IMR-90 (cell line): Measurements from ENCODE around the gene GPR157. TPM values are rescaled to one million over a fixed set of nuclear protein-coding genes. Genes with fewer than 3 reads are reported as not detected.

Experiments used
- ATAC-seq: fragments of 200-7000 bp; cut with Tn5 transposase; 2 replicates; pipeline ENCODE4 v1.9.1; 2020; ENCODE audit warnings: low read depth, mild to moderate bottlenecking, moderate library complexity
- BruUV-seq: library from RNA; stranded (reverse); fragments of 400-500 nt; replicated peaks from 2 replicates; lab custom pipeline; 2021; lab: Mats Ljungman, UMichigan
- CTCF ChIA-PET: fragments of 300-600 bp; formaldehyde crosslinking; extraction: SDS; loops from one replicate; lab custom pipeline; 2021; ENCODE audit warnings: antibody characterized with exemption; lab: Yijun Ruan, JAX
- POLR2A ChIA-PET: fragments of 300-600 bp; sonication (Branson Sonifier 250); formaldehyde crosslinking; loops from one replicate; lab custom pipeline; 2022; ENCODE audit warnings: antibody characterized with exemption; ENCODE audit not compliant: unreplicated experiment; lab: Charles Lee
- DNase-seq: peaks from one replicate; pipeline ENCODE4 v3.0.0; 2013
- H2AFZ ChIP-seq: replicated peaks from 2 replicates; pipeline ENCODE3; 2013; ENCODE audit warnings: low read length, mild to moderate bottlenecking; ENCODE audit not compliant: poor library complexity
- H2AK5ac ChIP-seq: 2 replicates; pipeline ENCODE4 v1.6.1; 2013; ENCODE audit warnings: low read depth, low read length, inconsistent platforms
- H2AK9ac ChIP-seq: replicated peaks from 2 replicates; pipeline ENCODE3; 2013; ENCODE audit warnings: mild to moderate bottlenecking, low read depth, low read length, moderate library complexity; ENCODE audit not compliant: poor library complexity
- H2BK120ac ChIP-seq: 2 replicates; pipeline ENCODE4 v1.6.1; 2013; ENCODE audit warnings: low read depth, low read length, inconsistent platforms
- H2BK15ac ChIP-seq: 3 replicates; pipeline ENCODE4 v1.6.1; 2013; ENCODE audit warnings: low read depth, low read length, inconsistent platforms
- H2BK20ac ChIP-seq: 2 replicates; pipeline ENCODE4 v1.6.1; 2013; ENCODE audit warnings: low read depth, mild to moderate bottlenecking, inconsistent platforms, low read length, moderate library complexity
- H2BK5ac ChIP-seq: 2 replicates; pipeline ENCODE4 v1.6.1; 2013; ENCODE audit warnings: mild to moderate bottlenecking, low read depth, low read length, inconsistent platforms; ENCODE audit not compliant: poor library complexity, severe bottlenecking
- H3K14ac ChIP-seq: replicated peaks from 2 replicates; pipeline ENCODE4 v1.6.1; 2013; ENCODE audit warnings: low read depth, low read length, inconsistent platforms
- H3K18ac ChIP-seq: 2 replicates; pipeline ENCODE4 v1.6.1; 2013; ENCODE audit warnings: low read depth, low read length, control low read depth
- H3K23ac ChIP-seq: 2 replicates; pipeline ENCODE4 v1.6.1; 2013; ENCODE audit warnings: low read depth, low read length, inconsistent platforms
- H3K27ac ChIP-seq: 2 replicates; pipeline ENCODE4 v1.5.1; 2013; ENCODE audit warnings: mild to moderate bottlenecking, control low read depth, low read length; ENCODE audit not compliant: insufficient read depth
- H3K27me3 ChIP-seq: 2 replicates; pipeline ENCODE4 v1.6.1; 2013; ENCODE audit warnings: low read length; ENCODE audit not compliant: control insufficient read depth, insufficient read depth
- H3K36me3 ChIP-seq: 2 replicates; pipeline ENCODE4 v1.6.1; 2013; ENCODE audit warnings: low read length, mixed read lengths; ENCODE audit not compliant: control insufficient read depth, insufficient read depth
- H3K4ac ChIP-seq: 2 replicates; pipeline ENCODE4 v1.6.1; 2013; ENCODE audit warnings: low read depth, low read length, inconsistent platforms
- H3K4me1 ChIP-seq: 2 replicates; pipeline ENCODE4 v1.6.1; 2013; ENCODE audit warnings: low read length, mixed read lengths; ENCODE audit not compliant: control insufficient read depth, insufficient read depth
- H3K4me2 ChIP-seq: 2 replicates; pipeline ENCODE4 v1.6.1; 2013; ENCODE audit warnings: low read depth, mild to moderate bottlenecking, control low read depth, low read length, moderate library complexity
- H3K4me3 ChIP-seq: 2 replicates; pipeline ENCODE4 v1.5.1; 2013; ENCODE audit warnings: low read depth, mild to moderate bottlenecking, control low read depth, low read length, moderate library complexity; ENCODE audit not compliant: insufficient read depth
- H3K56ac ChIP-seq: 2 replicates; pipeline ENCODE4 v1.6.1; 2013; ENCODE audit warnings: low read length, inconsistent platforms; ENCODE audit not compliant: insufficient read depth; ENCODE audit errors: extremely low read depth
- H3K79me1 ChIP-seq, 2 experiments: 2 replicates each; pipeline ENCODE4 v1.6.1; 2013; ENCODE audit warnings: low read length in 2 of 2, inconsistent platforms in 1 of 2, low read depth in 1 of 2
- H3K9ac ChIP-seq: 2 replicates; pipeline ENCODE4 v1.6.1; 2013; ENCODE audit warnings: low read depth, low read length, control low read depth
- H3K9me1 ChIP-seq: 2 replicates; pipeline ENCODE4 v1.6.1; 2013; ENCODE audit warnings: low read length, inconsistent platforms; ENCODE audit not compliant: insufficient read depth
- H3K9me3 ChIP-seq: 2 replicates; pipeline ENCODE4 v1.6.1; 2013; ENCODE audit warnings: low read length; ENCODE audit not compliant: control insufficient read depth, insufficient read depth
- H4K20me1 ChIP-seq: 2 replicates; pipeline ENCODE4 v1.6.1; 2013; ENCODE audit warnings: low read length, inconsistent platforms; ENCODE audit not compliant: insufficient read depth
- H4K5ac ChIP-seq: 2 replicates; pipeline ENCODE4 v1.6.1; 2013; ENCODE audit warnings: mild to moderate bottlenecking, low read depth, low read length, control low read depth
- H4K8ac ChIP-seq, 2 experiments: 2 replicates each; pipeline ENCODE4 v1.6.1; 2013; ENCODE audit warnings: low read depth in 2 of 2, low read length in 2 of 2, control low read depth in 1 of 2, inconsistent platforms in 1 of 2
- H4K91ac ChIP-seq: 2 replicates; pipeline ENCODE4 v1.6.1; 2013; ENCODE audit warnings: low read depth, low read length, inconsistent platforms; ENCODE audit not compliant: insufficient read depth
- CEBPB ChIP-seq: IDR thresholded peaks from 2 replicates; pipeline ENCODE4 v1.6.1; 2012; ENCODE audit warnings: low read depth, low read length, improper control_type of control experiment
- CTCF ChIP-seq: conservative IDR thresholded peaks from 2 replicates; pipeline ENCODE4 v1.5.1; 2012; ENCODE audit warnings: mild to moderate bottlenecking, low read depth, low read length, improper control_type of control experiment
- MXI1 ChIP-seq: IDR thresholded peaks from 2 replicates; pipeline ENCODE4 v1.6.1; 2012; ENCODE audit warnings: low read depth, mild to moderate bottlenecking, low read length, moderate library complexity, borderline replicate concordance
- NFE2L2 ChIP-seq: fragments of 150-350 bp; IDR thresholded peaks from 2 replicates; pipeline ENCODE4 v1.6.1; 2016; ENCODE audit warnings: low read depth, mild to moderate bottlenecking, low read length
- POLR2A ChIP-seq: IDR thresholded peaks from 2 replicates; pipeline ENCODE4 v1.6.1; 2012; ENCODE audit warnings: mild to moderate bottlenecking, low read depth, low read length
- RAD21 ChIP-seq: IDR thresholded peaks from 2 replicates; pipeline ENCODE4 v1.6.1; 2012; ENCODE audit warnings: low read length, improper control_type of control experiment
- RCOR1 ChIP-seq: IDR thresholded peaks from 2 replicates; pipeline ENCODE4 v1.6.1; 2012; ENCODE audit warnings: mild to moderate bottlenecking, low read length, improper control_type of control experiment; ENCODE audit not compliant: insufficient replicate concordance
- RFX5 ChIP-seq: IDR thresholded peaks from 2 replicates; pipeline ENCODE4 v1.8.0; 2012; ENCODE audit warnings: low read depth, mild to moderate bottlenecking, low read length, moderate library complexity
- SMC3 ChIP-seq: fragments of 150-350 bp; IDR thresholded peaks from 2 replicates; pipeline ENCODE4 v1.6.1; 2016; ENCODE audit warnings: low read depth, mild to moderate bottlenecking, antibody characterized with exemption, low read length, moderate library complexity
- WGBS, 2 experiments: methylation state at CpG; one replicate each; pipeline versions ENCODE4 v1.1.5 to v1.1.7; 2013; ENCODE audit warnings: missing lambda C conversion rate in 2 of 2; ENCODE audit not compliant: insufficient read length in 1 of 2; ENCODE audit errors: extremely low coverage in 2 of 2; 5-methylcytosine and 5-hydroxymethylcytosine counted together
- dilution Hi-C: fragments of 300-500 bp; cut with HindIII; formaldehyde crosslinking; loops from one replicate; pipeline ENCODE4 v1.14.3; 2018; ENCODE audit warnings: low sequenced_read_pairs; ENCODE audit not compliant: unreplicated experiment
- in situ Hi-C: fragments of 300-500 bp; cut with MboI; formaldehyde crosslinking; loops from 3 replicates; pipeline ENCODE4 v1.14.3; 2019; ENCODE audit warnings: low sequenced_read_pairs, inconsistent platforms, mixed read lengths
- intact Hi-C: fragments of 100-400 bp; cut with micrococcal nuclease; formaldehyde crosslinking; loops from 2 replicates; pipeline ENCODE4 v1.10.0; 2022
- polyA plus RNA-seq, 3 experiments: library from polyadenylated mRNA; depleted of rRNA; stranded (reverse); fragments of >200 nt; gene quantifications; 2 replicates each; pipeline ENCODE4 v1.2.3, GENCODE V29; 2012; ENCODE audit warnings: low replicate concordance in 1 of 3
- total RNA-seq: library from RNA; depleted of rRNA; stranded (reverse); fragments of >200 nt; gene quantifications from 2 replicates; pipeline ENCODE4 v1.2.3, GENCODE V29; 2012
- TF ChIP-seq, protein P1 (sequence below): fragments of 150-350 bp; IDR thresholded peaks from 2 replicates; pipeline ENCODE4 v1.6.1; 2017; ENCODE audit warnings: mild to moderate bottlenecking, antibody characterized with exemption, low read length, low read depth

The GPR157 gene
- total and polyA plus RNA-seq, 2 of the 4 experiments (the other 2 are of a cell fraction): 1.8 to 2.7 TPM

DNA sequence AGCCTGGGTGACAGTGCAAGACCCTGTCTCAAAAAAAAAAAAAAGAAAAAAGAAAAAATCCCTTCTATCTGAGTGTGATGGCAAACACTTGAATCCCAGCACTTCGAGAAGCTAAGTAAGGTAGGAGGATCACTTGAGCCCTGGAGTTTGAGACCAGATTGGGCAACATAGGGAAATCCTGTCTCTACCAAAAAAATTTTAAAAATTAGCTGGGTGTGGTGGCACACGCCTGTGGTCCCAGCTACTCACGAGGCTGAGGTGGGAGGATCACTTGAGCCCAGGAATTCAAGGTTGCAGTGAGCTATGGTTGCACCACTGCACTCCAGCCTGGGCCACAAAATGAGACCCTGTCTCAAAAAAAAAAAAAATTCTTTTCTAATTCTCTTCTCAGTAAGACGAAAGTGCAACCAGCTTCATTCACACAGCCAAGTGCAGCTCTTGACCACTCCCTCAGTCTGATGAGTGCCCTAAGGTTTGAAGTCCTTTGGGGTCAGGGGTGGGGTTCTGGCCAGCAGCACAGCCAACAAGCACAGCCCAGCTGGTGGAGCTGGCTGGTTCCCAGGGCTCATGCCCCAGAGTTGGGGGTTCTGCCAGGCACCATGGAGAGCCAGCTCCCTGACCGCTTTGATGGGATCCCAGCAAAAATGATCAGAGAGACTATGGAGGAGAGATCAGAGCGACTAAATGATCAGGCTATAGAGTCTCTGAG is 67.5 kb downstream of the GPR157 start:
- DNase-seq: no peak
- H3K18ac ChIP-seq: 0 out of 2 replicates have a peak overlapping the region, but pooled peaks have one; percentile 9
- no peak overlapping the region; the same call in 2 of the 3 replicates for H2BK15ac ChIP-seq
- H3K4me1 ChIP-seq: peaks cover 9% of the 10 kb centered on the region
- peak overlapping the region; percentile 37 for H2BK120ac ChIP-seq
- H4K20me1 ChIP-seq: no peaks in the 10 kb centered on the region
- POLR2A ChIA-PET: no interaction called here
- dilution Hi-C loops (no loop called here), in situ Hi-C loops (loop anchor here (10.0 kb wide), 1 partner anchor 63 kb away; the partner anchor contains the start of gene GPR157), intact Hi-C loops (no loop called here)
- H3K4me2 ChIP-seq: no peak overlapping the region
- H2AK9ac ChIP-seq: no peak overlapping the region
- 0 out of 2 replicates have a peak overlapping the region, but pooled peaks have one; percentile 14 for H3K14ac ChIP-seq
- no peak for ATAC-seq
- no peaks in the 10 kb centered on the region for H3K9me3 ChIP-seq
- H3K56ac ChIP-seq: no peak overlapping the region
- no peak overlapping the region for H3K27ac ChIP-seq
- H4K8ac ChIP-seq: peak overlapping the region in 1 of 2 experiments; percentile 16; a peak in 2 of 4 replicates
- BruUV-seq: no TSS peak
- no CpG with 5 or more reads among the region's 6 CpGs for WGBS, 2 experiments
- no peaks in the 10 kb centered on the region for H3K79me1 ChIP-seq
- H2AFZ ChIP-seq: peak overlapping the region; percentile 11
- H4K5ac ChIP-seq: no peak overlapping the region
- H2BK20ac ChIP-seq: peak overlapping the region; percentile 55; the same call in 1 of the 2 replicates
- H3K36me3 ChIP-seq: no peaks in the 10 kb centered on the region
- H3K27me3 ChIP-seq: no peaks in the 10 kb centered on the region
- no peak overlapping the region for H3K23ac ChIP-seq
- H2AK5ac ChIP-seq: peak overlapping the region; percentile 3; the same call in 1 of the 2 replicates
- H3K9me1 ChIP-seq: peaks cover 6% of the 10 kb centered on the region; the same call in 1 of the 2 replicates
- CTCF ChIA-PET: interaction anchor here (0.6 to 0.7 kb wide), 2 partner anchors 103 to 147 kb away, joined by 3 to 5 read pairs; no protein-coding TSS in a partner anchor
- H2BK5ac ChIP-seq: peak overlapping the region; percentile 12
- H3K9ac ChIP-seq: no peak overlapping the region
- no peak overlapping the region for H3K4me3 ChIP-seq
- no peak for TF ChIP-seq RAD21
- TF ChIP-seq RFX5: no peak
- no peak for TF ChIP-seq CEBPB
- TF ChIP-seq MXI1: no peak
- no peak for TF ChIP-seq RCOR1
- TF ChIP-seq SMC3: no peak
- TF ChIP-seq NFE2L2: no peak
- TF ChIP-seq, protein P1, sequence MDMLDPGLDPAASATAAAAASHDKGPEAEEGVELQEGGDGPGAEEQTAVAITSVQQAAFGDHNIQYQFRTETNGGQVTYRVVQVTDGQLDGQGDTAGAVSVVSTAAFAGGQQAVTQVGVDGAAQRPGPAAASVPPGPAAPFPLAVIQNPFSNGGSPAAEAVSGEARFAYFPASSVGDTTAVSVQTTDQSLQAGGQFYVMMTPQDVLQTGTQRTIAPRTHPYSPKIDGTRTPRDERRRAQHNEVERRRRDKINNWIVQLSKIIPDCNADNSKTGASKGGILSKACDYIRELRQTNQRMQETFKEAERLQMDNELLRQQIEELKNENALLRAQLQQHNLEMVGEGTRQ: no peak
- TF ChIP-seq POLR2A: no peak
- no peak for TF ChIP-seq CTCF
- H4K91ac ChIP-seq: no peak overlapping the region; the same call in 1 of the 2 replicates
- peak overlapping the region; percentile 15 for H3K4ac ChIP-seq
